HG02588 (cell line): ENCODE results near the gene TRUB1.
"Not testable (repeated sequence)": the region's sequence is repeated elsewhere in the genome, so short reads cannot be mapped to it uniquely, and the experiment has no call there.

ENCODE experiments used
- ATAC-seq: cut with Tn5 transposase; IDR thresholded peaks from one replicate; pipeline ENCODE4 v1.9.1; 2021; ENCODE audit warnings: mild to moderate bottlenecking, moderate library complexity; ENCODE audit not compliant: unreplicated experiment

TRUB1 gene

GRCh38 chr10:114937962-114938855, at the start of gene TRUB1:
Gene TRUB1, plus strand, starts transcription at chr10:114938195. Its CDS starts 59 bp downstream, at chr10:114938254.
- peak; percentile 100 for ATAC-seq

GRCh38 chr10:114893251-114893650, 44.7 kb upstream of the TRUB1 start:
- ATAC-seq = no peak

- no peak for ATAC-seq
Measured at GRCh38 chr10:114894911-114895310, 43.1 kb upstream of the TRUB1 start.

GRCh38 chr10:114897011-114897410, 41.0 kb upstream of the TRUB1 start:
- not testable (repeated sequence) for ATAC-seq

GRCh38 chr10:114897593-114897992, 40.4 kb upstream of the TRUB1 start:
- ATAC-seq = no peak

- no peak for ATAC-seq
Measured at GRCh38 chr10:114899982-114900381, 38.0 kb upstream of the TRUB1 start.

- no peak for ATAC-seq
Measured at GRCh38 chr10:114900658-114901057, 37.3 kb upstream of the TRUB1 start.

GRCh38 chr10:114902151-114902550, 35.8 kb upstream of the TRUB1 start:
- ATAC-seq = no peak

- no peak for ATAC-seq
Measured at GRCh38 chr10:114905450-114905849, 32.5 kb upstream of the TRUB1 start.

GRCh38 chr10:114906981-114907380, 31.0 kb upstream of the TRUB1 start:
- ATAC-seq = no peak

- ATAC-seq = no peak
Measured at GRCh38 chr10:114908896-114909295, 29.1 kb upstream of the TRUB1 start.

GRCh38 chr10:114911052-114911711, 26.8 kb upstream of the TRUB1 start:
- no peak for ATAC-seq

- ATAC-seq = no peak
Measured at GRCh38 chr10:114911801-114912469, 26.1 kb upstream of the TRUB1 start.

GRCh38 chr10:114912470-114912859, 25.5 kb upstream of the TRUB1 start:
- no peak for ATAC-seq

GRCh38 chr10:114914560-114914959, 23.4 kb upstream of the TRUB1 start:
- no peak for ATAC-seq

GRCh38 chr10:114915294-114915693, 22.7 kb upstream of the TRUB1 start:
- ATAC-seq = no peak

GRCh38 chr10:114916653-114917052, 21.3 kb upstream of the TRUB1 start:
- ATAC-seq = no peak

GRCh38 chr10:114917459-114917858, 20.5 kb upstream of the TRUB1 start:
- ATAC-seq = no peak

- no peak for ATAC-seq
Measured at GRCh38 chr10:114917927-114918672, 19.9 kb upstream of the TRUB1 start.

GRCh38 chr10:114920459-114920858, 17.5 kb upstream of the TRUB1 start:
- ATAC-seq = no peak

- no peak for ATAC-seq
Measured at GRCh38 chr10:114922003-114922402, 16.0 kb upstream of the TRUB1 start.
